ENCODE measurements around the gene ACVR1.

Gene ACVR1

GRCh38 chr2:157825885-157826284 is 50.2 kb downstream of the ACVR1 start:
- DNase-seq: no peak

DNA sequence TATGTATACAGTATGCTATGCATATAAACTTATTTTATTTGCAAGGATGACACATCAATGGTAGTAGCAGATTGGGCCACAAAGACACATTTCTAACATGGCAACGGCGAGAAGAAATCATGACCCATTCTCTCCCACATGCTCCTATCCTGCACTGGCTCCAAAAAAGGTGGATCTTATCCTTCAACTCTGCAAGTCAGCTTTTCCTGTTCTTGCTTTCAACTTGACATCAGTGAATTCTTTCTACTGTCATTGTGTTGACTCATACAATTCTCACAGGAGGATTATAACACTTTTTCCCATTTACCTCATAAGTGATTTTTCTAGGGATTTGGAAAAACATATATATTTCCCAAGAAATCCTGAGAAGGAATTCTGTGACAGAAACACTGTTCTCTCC is 53.1 kb downstream of the ACVR1 start:
- no peak for DNase-seq

DNA sequence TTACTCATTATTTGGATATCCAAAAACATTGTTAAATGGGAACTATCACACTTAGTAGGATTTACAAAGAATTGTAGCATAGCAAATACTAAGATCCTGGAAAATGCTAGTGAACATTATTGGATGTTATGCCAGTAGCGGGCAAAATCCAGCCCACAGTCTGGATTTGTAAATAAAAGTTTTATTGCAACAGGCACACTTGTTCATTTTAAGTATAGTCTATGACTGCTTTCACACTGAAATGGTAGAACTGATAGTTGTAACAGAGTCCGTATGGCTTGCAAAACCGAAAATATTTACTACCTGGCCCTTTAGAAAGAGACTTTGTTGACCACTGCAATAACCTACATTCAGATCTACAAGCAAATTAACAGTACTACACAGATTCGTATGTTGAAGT is 53.6 kb downstream of the ACVR1 start:
- DNase-seq: no peak

GRCh38 chr2:157821519-157822131 is 54.5 kb downstream of the ACVR1 start:
- no peak for DNase-seq

GRCh38 chr2:157820193-157820592 is 55.9 kb downstream of the ACVR1 start:
- no peak for DNase-seq

DNA sequence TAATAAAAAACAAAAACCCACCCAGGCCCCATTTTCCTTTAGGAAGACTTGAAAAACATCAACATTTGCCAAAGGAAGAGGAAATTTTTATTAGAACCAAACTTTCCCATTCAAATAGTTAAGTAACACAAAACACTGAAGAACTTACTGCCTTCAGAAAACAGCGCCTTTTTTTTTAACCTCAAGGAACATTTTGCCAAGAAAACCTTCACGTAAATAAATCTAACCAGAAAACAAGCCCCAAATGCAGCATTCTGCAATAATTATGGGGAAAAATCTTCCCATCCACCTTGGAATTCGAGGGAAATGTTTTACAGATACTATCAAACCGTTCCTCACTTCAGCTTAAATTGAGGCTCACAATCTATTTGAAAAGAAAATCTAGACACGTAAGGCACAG is 56.4 kb downstream of the ACVR1 start:
- no peak for DNase-seq

DNA sequence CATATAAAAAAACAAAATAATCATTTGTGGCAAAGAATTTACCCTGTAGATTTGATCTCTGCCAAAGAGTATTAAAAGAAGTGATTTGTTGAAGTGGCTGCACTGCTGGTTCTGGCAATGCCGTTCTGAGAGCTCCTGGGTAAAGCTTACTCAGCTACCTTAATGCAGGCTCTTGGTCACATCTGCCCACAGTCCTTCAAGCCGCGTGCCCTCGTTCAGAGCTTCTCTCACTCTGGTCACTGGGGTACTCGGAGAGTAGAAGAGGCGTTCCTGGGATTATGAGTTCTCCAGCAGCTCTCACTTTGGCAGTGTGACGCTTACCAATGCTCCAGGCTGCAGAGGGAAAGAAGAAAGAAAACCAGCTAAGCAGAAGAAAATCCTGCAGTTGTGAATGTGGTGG is 57.9 kb downstream of the ACVR1 start:
- DNase-seq: no peak

DNA sequence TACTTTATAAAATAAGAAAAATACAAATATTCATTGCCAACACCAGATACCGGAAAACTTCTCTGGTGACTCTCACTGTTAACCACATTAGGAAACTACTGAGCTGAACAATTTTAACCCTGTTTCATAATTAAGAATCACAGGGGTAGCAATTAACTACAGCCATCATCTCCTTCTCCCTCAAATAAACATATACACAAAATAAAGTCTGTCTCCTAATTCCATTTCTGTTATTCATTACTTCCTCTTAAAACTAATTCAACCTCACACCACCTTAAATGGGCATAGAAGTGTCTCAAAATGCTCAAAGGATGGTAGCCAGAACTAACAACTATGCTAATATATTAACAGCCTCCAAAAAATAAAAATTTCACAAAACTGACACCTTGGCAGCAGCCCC is 60.7 kb downstream of the ACVR1 start:
- DNase-seq: no peak

DNA sequence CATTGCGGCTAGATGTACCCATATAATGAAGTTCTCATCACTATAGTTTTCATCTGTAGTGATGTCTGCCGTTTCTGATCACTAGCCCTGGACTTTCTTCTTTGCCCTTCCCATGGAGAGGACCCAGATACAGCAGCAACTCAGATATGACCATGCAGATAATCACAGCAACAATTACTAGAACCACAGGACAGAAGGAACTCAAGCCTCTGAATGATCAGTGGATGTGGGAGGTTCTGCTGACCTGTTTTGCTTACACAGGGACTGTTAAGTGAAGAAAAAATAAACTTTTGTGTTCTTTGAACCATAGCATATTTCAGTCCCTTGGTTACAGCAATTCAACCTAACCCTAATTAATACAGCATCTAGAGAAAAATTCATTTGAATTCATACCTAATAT is 62.7 kb downstream of the ACVR1 start:
- no peak for DNase-seq

DNA sequence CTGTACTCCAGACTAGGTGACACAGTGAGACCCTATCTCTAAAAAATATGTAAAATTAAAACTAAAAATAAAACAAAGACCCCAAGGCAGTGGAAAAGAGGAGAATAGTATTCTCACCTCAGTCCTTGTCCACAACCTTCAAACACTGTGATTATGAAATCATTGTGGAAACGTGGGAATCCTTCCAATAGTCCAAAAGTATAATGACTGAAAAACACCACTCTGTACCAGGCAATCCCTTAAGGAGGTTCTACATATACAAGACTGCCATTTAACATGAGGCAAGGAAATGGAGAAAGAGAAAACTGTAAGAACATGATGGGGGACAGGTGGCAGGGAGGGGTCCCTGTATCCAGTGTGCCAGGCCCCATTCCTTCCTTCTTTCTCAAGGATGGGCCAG is 66.1 kb downstream of the ACVR1 start:
- no peak for DNase-seq

DNA sequence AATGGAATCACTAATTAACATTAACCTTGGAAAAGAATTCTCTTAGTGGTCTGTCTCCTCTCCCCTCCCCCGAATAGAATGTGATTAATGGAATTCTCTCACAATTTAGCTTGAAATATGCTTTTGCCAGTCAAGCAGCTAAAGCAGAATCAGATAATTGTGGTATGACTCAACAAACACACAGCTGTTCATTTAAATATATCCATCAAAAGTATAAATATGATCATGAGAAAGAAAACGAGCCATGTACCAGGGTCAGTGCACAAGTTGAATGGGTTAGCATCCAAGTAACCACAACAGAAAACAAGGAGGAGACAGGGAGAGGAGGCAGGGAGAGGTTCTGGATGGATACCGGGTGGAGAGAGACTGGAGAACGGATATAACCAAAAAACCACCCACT is 66.9 kb downstream of the ACVR1 start:
- DNase-seq: no peak

GRCh38 chr2:157808421-157808820 is 67.7 kb downstream of the ACVR1 start:
- no peak for DNase-seq

GRCh38 chr2:157806426-157807077 is 69.6 kb downstream of the ACVR1 start:
- no peak for DNase-seq

DNA sequence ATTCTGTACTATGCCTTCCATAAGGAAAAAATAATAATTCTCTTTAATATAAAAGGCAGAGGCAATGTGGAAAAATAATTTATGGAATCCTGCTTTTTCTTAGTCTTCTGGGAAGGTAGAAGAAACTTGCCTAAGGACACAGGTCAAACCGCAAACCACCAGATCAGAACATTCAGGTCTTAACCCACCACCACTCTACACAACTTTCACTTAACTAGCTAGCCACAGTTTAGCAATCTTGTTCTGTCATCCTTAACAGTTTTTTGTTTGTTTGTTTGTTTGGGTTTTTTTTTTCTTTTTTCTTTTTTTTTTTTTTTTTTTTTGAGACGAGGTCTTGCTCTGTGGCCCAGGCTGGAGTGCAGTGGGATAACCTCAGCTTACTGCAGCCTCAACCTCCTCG is 70.6 kb downstream of the ACVR1 start:
- DNase-seq: no peak

- DNase-seq: no peak
Observed at GRCh38 chr2:157804355-157804754, 71.8 kb downstream of the ACVR1 start.

DNA sequence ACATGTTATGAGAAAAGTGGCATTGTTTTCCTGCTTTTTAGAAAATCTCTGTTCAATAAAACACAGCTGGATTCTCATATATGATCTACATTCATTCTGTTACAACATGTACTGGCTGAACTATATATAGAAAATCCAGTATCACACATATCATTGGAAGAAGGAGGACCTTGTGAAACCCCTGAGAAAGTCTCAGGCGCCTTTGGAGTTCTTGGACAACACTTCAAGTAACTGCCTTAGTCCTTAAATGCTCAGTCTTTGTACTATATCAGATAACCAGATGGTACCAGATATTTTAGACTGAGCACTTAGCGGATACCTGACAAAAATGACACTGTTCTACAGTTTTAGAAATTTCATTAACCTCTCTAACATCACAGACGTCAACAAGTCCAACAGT is 72.2 kb downstream of the ACVR1 start:
- no peak for DNase-seq

DNA sequence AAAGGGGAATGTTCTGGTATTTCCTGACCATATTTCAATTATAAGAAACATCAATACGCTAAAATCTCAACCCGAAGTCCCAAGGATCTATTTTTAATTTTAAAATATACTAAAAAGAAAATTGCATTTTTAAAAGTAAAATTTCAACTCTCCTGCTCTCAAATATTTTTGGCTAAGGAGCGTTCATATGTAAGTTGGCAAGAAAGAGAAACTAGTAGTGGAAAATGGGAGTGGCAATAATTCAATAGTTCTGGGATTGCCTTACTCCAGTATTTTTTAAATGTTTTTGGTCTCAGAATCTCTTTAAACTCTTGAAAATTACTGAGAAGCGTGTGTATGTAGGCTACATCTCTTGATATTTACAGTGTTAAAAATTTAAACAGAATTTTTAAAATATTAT is 72.7 kb downstream of the ACVR1 start:
- DNase-seq: no peak

DNA sequence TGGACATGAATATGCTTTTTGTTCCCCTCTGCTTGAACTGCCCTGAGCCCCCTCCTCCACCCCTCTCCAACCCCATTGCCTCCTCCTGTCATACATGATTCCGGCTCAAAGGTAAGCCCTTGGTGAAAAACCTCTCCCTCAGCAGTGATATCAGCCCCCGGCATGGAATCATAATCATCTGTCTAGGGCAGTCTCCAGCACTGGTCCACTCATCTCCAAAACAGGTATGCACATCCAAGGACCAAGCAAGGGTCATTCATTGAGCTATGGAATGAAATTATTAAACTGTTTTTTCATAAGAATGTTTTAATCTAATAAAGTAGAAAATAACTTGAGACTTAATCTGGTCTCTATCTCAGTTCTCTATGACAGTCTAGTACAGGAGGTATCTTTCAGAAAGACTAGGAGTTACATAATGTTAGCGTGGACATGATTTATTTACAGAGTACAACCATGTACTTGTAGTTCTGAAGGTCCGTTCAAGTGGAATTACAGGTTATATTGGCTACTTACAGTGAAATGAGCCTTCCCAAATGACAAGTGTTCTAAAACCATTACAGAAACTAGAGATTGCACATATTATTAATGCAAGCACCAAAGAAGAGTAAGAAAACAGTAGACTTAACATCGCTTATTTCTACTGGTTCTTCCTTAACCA is 75.2 kb downstream of the ACVR1 start:
- DNase-seq: no peak

DNA sequence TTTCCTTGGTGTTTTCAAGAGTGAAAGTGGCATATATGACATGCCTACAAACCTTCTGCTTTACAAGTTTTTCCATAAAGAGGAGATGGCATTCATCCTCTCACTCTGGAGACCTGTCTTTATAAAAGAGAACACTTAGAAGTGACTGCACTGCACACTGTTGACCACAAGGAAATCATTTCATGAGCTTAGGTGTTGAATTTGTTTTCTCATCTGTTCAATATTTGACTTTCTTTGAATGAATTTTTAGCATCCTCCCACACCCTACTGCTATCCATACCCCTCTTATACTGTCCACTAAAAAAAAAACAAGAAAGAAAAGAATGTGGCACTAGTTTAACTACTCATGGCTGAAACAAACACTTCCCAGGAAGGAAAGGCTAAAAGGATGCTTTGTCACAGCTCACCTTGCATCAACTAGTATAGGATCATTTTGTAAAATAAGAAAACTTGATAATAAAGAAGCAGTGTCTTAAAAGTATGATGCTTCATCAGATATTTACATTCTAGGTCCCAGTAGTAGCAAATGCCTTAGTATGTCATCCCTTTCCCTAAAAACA is 83.0 kb downstream of the ACVR1 start:
- DNase-seq: no peak

DNA sequence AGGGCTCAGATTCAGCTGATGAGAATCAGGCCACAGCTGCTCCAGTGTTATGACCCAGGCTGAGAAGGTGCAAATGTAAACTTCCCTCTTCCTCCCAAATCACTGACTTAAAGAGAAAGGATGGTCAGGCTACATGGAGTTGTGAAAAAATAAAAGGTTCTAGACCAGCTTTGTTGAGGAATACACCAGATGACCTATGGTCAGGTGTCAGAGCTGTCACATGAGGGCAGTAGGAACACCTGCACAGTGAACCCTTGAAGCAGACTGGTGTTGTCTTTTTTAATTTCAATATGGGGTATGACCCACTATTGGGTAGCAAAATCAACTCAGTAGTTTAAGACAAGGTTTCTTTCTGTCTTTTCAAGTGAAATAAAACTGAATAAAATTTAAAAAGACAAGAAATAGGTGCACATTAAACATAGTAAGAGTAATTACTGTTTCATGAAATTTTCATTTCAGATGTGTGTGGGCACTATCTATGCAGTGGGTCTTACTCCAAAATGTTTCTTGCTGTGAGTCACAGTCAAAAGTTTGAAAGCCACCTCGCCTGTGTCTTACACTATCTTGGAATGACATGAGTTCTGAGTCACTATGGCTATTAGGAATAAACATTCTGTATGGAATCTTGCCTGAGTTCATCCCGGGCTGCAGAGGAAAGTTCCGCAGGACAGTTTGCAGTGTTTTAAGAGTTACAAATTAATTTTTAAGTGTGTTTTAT is 83.6 kb downstream of the ACVR1 start:
- no peak for DNase-seq

GRCh38 chr2:157790780-157791179 is 85.3 kb downstream of the ACVR1 start:
- no peak for DNase-seq

GRCh38 chr2:157789933-157790511 is 86.1 kb downstream of the ACVR1 start:
- DNase-seq: no peak

DNA sequence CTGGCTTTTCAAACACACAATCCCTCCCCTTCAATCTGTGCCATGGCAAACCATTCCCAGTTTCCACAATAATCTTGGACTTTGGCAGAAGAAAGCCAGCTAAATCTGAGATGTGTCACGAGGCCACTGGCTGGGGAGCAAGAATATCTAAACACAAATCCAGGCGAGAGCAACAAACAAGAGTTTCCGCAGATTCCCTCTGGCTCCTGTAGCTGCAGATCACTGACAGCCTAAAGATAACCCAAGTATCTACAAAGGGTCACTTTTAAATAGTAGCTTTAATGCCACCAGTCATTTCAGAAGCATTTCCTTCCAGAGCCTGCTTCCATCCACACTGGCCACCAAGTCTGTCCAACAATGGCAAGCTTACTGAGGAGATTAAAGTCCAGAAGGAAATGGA is 86.9 kb downstream of the ACVR1 start:
- DNase-seq: no peak
